ENCODE data around the gene FOXE3. TPM values are rescaled to one million over a fixed set of nuclear protein-coding genes. Genes with fewer than 3 reads are reported as not detected.

Gene FOXE3
- total RNA-seq, 1 donor from 2014 or later: not detected

DNA sequence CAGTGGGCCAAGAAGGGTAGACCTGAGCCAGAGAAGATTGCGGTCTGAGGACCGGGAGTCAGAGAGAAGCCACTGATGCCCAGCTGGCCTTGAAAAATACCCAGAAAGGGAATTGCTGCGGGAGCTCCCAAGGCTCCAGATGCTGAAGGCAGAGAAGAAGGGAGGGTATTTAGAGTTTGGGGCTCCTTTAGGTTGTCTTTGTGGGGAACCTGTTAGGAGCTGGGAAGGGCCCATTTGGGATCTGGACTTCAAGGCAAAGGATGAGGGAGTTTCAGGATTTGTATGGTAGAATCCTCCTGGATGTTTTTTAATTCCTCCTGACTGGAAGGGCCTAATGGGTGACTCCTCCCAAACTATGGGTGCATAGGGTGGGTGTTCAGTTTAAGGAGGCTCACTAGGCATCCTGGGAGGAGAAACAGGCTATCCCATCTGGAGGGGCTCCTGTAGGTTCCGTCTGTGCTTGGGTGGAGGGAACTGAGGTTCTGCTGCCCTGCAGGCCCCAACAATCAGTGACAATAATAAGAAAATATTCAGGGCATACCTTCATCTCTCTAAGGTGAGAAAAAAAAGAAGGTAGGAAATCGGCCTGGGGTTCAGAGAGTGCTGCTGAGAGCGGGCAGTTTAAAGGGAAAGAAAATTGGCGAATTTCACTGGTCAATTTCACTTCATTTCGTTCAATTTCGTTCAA lies 26.9 kb downstream of the FOXE3 start:
- no peak for DNase-seq (ENCODE audit: low spot score)
- Mint-ChIP-seq H3K4me3 (ENCODE audit: unreplicated experiment) (no peak overlapping the region), H3K4me1 (ENCODE audit: unreplicated experiment) (peaks cover 20% of the 10 kb centered on the region), H3K9me3 (ENCODE audit: unreplicated experiment) (no peaks in the 10 kb centered on the region), H3K27ac (ENCODE audit: unreplicated experiment) (no peak overlapping the region), H3K27me3 (ENCODE audit: unreplicated experiment) (peaks cover 21% of the 10 kb centered on the region), H3K36me3 (ENCODE audit: low read depth, unreplicated experiment) (no peaks in the 10 kb centered on the region)
- TF ChIP-seq, protein P1, sequence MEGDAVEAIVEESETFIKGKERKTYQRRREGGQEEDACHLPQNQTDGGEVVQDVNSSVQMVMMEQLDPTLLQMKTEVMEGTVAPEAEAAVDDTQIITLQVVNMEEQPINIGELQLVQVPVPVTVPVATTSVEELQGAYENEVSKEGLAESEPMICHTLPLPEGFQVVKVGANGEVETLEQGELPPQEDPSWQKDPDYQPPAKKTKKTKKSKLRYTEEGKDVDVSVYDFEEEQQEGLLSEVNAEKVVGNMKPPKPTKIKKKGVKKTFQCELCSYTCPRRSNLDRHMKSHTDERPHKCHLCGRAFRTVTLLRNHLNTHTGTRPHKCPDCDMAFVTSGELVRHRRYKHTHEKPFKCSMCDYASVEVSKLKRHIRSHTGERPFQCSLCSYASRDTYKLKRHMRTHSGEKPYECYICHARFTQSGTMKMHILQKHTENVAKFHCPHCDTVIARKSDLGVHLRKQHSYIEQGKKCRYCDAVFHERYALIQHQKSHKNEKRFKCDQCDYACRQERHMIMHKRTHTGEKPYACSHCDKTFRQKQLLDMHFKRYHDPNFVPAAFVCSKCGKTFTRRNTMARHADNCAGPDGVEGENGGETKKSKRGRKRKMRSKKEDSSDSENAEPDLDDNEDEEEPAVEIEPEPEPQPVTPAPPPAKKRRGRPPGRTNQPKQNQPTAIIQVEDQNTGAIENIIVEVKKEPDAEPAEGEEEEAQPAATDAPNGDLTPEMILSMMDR (IDR thresholded peaks at IDR 0.05; ENCODE audit: unreplicated experiment): no peak

DNA sequence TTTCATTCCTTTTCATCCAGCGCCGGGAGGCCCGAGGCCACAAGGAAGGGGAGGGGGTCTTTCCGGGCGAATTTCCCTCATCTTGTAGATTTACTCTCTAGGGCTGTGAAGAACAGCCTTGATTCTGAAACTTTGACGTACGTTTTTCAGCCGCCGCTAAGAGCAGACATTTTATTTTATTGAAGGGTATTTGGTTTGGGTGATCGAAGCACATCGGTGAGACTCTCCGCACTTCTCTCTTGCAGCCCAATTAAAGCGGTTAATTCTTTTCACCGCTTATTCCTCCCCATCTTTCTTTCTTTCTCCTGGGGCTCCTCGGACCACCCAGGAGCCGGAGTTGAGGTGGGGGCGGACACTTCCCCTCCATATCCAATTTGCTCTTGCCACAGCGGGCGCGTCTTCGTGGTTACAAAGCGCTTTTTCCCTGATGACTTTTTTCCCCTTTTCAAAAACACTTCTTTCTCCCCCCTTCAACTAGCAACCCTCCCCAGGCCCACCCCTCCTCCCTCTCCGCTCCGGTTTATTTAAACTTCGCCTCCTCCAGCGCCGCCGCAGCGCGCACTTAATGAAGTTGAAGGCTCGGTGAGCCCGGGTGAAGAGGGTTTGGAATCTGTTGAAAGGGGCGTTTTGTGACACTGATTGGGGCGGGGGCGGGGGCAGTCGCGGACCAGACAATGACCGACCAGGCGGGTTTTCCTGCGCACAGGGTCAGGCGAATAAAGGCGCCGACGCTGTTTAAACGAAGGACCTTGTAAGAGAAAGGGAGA lies 27.6 kb downstream of the FOXE3 start:
- Mint-ChIP-seq H3K4me3 (ENCODE audit: unreplicated experiment) (peak overlapping the region; percentile 19), H3K36me3 (ENCODE audit: low read depth, unreplicated experiment) (no peaks in the 10 kb centered on the region), H3K4me1 (ENCODE audit: unreplicated experiment) (peaks cover 20% of the 10 kb centered on the region), H3K9me3 (ENCODE audit: unreplicated experiment) (no peaks in the 10 kb centered on the region), H3K27me3 (ENCODE audit: unreplicated experiment) (peaks cover 25% of the 10 kb centered on the region), H3K27ac (ENCODE audit: unreplicated experiment) (no peak overlapping the region)
- DNase-seq (ENCODE audit: low spot score): no peak
- TF ChIP-seq, protein P1 (IDR thresholded peaks at IDR 0.05; ENCODE audit: unreplicated experiment): no peak

DNA sequence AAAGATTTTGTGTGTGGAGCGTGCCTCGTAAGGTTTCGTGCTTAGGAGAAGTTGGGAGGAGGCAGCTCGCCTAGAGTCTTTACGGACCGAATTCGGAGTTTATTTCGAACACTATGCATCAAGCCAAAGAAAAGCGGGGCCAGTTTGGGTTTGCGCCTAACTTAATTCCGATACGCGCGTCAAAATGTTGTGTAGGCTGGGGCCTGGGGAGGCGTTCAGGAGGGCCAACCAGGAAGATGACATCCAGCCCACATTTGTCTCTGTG lies 28.1 kb downstream of the FOXE3 start:
- TF ChIP-seq, protein P1 (IDR thresholded peaks at IDR 0.05; ENCODE audit: unreplicated experiment): no peak

GRCh38 chr1:47444562-47445465 lies 28.7 kb downstream of the FOXE3 start:
- Mint-ChIP-seq H3K27ac (ENCODE audit: unreplicated experiment) (no peak overlapping the region), H3K36me3 (ENCODE audit: low read depth, unreplicated experiment) (no peaks in the 10 kb centered on the region), H3K4me1 (ENCODE audit: unreplicated experiment) (peaks cover 20% of the 10 kb centered on the region), H3K9me3 (ENCODE audit: unreplicated experiment) (no peaks in the 10 kb centered on the region), H3K27me3 (ENCODE audit: unreplicated experiment) (peaks cover 30% of the 10 kb centered on the region), H3K4me3 (ENCODE audit: unreplicated experiment) (peak overlapping the region; percentile 19)
- peak; percentile 52 for DNase-seq (ENCODE audit: low spot score)
- TF ChIP-seq, protein P1 (IDR thresholded peaks at IDR 0.05; ENCODE audit: unreplicated experiment): no peak

More for the DNA sequence above, 28.1 kb downstream of the FOXE3 start:
- Mint-ChIP-seq H3K9me3 (ENCODE audit: unreplicated experiment) (no peaks in the 10 kb centered on the region), H3K36me3 (ENCODE audit: low read depth, unreplicated experiment) (no peaks in the 10 kb centered on the region), H3K4me1 (ENCODE audit: unreplicated experiment) (peaks cover 20% of the 10 kb centered on the region), H3K27me3 (ENCODE audit: unreplicated experiment) (peaks cover 28% of the 10 kb centered on the region), H3K27ac (ENCODE audit: unreplicated experiment) (no peak overlapping the region), H3K4me3 (ENCODE audit: unreplicated experiment) (peak overlapping the region; percentile 19)
- DNase-seq (ENCODE audit: low spot score): no peak

All from endothelial cell (in vitro differentiated cells).